Dedifferentiated amniotic fluid mesenchymal stem cell (primary cell): ENCODE measurements around the gene TMEM131L.

Source experiments
- DNase-seq: peaks from one replicate; pipeline ENCODE4 v3.0.0-alpha.2; 2016; ENCODE audit errors: extremely low spot score

TMEM131L gene

DNA sequence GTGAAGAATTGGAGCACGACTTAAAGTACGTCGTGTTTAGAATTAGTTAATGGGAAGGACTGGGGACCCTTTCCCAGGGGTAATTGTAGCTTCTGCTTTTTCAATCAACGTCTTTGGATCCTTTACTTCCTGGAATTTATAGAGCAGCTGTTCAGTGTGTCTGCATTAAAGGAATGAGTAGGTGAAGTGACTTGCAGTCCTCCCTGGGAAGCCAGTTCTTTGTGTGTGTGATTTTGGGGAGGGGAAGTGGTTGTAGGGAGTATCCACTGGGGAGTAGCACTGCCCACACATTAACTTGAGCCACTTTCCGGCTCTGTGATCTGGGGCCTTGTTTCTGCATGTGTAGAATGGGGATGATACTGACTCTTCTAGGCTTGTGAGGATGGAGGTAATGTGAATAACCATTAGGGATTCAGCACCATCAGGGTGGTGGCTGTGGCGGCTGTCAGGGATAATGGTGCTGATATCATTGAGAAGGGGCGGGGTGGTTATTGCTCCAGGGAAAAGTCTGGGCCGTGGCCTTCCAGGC lies 54.7 kb downstream of the TMEM131L start:
- DNase-seq = no peak

- no peak for DNase-seq
Observed at GRCh38 chr4:153521478-153521877, 55.3 kb downstream of the TMEM131L start.

DNA sequence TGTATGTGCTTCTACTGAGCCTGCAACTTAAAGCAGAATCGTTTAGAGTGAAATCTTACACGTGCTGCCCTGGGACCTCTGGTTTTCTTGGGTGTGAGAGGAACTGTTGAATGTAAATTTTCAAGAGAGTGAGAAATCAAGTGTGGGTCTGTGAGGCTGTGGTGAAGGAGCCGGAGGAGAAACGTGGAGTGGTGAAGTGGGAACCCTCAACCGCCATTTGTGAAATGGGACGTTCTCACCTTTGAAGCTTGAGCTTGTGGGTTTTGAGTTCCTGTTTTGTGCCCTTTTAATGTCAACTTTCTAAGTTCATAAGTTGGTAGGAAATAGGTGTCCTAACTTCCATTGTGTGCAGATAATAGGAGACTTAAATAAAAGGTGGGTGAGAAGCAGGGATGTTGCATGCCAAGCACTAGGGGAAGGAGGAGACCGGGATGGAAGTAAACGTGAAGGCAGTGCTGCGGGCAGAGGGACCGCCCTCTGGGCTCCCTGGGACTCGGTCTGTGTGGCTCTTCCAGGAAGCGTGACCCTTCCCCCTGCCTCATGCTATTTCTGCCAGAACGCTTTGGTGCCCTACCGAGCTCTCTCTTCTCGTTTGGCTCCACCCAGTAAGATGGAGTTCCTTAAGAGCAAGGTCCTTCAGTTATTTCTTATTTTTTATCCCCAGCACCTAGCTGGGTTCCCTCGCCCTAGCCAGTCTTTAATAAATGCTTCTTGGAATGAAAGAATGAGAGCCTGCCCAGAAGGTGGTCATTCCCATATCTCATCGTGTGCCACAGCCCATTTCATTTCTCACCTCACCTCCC lies 56.0 kb downstream of the TMEM131L start:
- no peak for DNase-seq

DNA sequence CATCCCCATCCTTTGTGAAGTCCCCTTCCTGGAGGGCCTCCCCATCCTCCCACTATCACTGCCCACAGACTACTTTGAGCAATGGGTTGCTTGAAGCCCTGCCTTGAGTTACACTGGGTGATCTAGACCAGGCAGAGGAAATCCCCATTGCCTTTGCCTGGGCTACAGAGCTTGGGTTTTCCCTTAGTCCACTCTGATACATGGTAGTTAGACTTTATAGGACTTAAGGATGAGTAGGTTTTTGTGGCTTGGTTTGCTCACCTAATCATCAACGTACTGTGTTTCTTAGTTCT lies 56.6 kb downstream of the TMEM131L start:
- no peak for DNase-seq

GRCh38 chr4:153523164-153523796 lies 57.1 kb downstream of the TMEM131L start:
- peak; percentile 24 for DNase-seq

DNA sequence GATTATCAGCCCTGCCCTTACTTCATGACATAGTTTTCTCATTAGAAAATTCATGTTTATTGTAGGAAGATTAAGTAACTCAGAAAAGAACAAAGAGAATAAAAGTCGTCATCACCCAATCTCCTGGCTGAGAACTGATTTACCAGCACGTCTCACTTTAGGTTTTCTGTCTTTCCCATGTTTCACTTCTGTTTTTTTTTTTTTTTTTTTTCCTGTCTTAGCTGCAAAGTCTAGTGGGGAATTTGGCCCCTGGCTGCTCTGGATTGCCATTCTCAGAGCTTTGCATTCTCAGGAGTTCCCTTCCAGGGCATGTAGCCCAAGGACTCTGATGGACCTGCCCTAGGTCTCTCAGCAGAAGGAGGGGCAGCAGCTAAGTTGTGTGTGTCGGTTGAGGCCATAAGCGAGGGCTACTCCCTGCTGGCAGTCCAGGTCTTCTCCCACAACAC lies 57.8 kb downstream of the TMEM131L start:
- no peak for DNase-seq

- DNase-seq = no peak
Observed at GRCh38 chr4:153524682-153525081, 58.5 kb downstream of the TMEM131L start.

DNA sequence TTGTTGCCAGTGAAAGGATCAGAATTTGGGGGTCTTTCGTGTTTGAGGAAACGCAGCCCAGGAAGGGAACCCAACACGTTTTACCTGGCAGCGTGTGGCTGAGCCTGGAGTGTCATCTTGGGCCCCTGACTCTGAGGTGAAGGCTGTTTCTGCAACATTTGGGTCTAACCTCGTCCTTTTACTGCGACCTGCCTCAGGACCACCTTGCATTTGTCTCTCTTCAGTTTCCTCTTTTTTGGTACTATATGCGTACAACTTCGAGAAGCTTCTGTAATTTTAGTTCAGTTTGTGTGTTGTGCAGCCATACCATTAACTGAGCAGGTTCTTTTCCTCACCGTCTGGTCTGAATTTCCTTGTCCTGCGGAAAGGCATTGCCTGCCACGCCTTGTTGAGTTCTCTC lies 61.5 kb downstream of the TMEM131L start:
- no peak for DNase-seq

GRCh38 chr4:153528705-153529485 lies 62.7 kb downstream of the TMEM131L start:
- DNase-seq = no peak

DNA sequence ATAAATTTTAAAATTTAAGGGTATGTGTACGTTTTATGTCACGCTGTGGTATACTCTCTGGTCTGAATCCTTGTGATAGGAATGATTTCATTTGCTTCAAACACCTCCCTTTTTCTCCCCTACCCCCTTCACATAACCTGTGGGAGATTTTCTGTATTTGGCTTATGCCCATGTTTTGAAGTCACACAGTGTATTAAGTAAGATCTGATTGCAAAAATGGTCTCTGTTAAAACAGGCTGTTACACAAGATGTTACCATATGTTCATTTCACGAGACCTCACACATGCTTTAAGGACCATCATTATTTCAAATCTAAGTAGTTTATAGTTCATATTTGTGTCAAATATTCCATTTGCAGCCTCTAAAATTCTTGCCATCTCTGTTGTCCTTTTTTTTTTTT lies 63.5 kb downstream of the TMEM131L start:
- DNase-seq = no peak

GRCh38 chr4:153530284-153530999 lies 64.3 kb downstream of the TMEM131L start:
- DNase-seq = no peak

- DNase-seq = no peak
Observed at GRCh38 chr4:153531000-153531358, 64.8 kb downstream of the TMEM131L start.

DNA sequence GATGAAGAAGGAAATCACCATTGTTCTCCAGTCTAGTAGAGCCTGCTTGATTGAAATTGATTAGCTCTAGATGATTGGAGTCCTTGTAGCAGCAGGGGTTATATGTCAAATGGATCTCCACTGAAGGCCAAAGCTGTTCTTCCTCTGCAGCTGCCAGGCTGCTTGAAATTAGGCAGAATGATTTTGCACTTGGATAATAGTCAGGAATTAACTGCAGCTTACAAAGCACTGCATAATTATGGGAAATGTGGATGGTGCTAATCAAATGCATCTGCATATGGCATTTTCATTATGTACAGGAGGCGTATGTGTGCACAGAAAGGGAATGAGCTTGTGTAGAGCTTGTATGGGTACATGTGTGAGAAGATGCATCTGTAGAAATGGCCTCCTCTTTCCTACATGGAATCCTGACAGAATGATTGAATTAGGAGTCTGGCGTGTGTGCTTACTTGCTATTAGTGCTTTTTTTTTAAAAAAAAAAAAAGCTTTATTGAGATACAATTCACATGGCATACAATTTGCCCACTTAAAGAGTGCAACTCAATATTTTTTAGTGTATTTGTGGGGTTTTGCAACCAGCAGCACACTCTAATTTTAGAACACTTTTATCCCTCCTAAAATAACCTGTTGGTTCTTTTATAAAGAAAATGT lies 65.9 kb downstream of the TMEM131L start:
- no peak for DNase-seq

DNA sequence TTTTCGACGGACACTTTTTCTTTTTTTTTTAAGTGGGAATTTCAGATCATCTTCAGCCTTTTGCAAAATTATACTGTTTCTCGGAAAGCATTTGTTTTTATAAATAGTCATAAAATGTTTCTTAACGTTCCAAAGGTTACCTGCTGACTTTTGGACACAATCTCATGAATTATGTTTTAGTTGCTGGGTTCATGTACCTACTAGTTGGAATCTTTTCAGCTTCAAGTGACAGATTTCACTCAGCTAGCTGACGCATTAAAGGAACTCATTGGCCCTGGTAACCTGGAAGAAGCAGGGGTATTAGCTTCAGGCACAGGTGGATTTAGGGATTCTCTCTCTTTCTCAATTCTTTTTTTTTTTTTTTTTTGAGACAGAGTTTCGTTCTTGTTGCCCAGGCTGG lies 66.5 kb downstream of the TMEM131L start:
- no peak for DNase-seq

DNA sequence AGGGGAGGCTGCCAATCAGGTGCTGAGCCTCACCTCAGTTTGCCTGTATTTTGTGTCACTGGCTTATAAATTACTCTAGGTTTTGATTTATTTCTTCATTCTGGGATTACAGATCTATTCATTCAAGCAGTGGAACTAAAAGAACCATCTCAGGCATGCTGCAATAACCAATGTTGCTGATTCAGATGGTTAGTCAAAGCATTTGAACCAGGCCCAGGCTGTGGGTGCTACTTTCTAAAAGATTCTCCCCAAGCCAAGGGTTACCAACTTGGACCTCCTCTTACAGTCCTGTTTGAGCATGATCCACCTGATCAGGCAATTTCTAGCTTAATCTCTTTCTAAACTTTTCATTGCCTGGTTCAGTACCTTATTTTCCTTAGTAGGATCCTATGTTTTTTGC lies 67.2 kb downstream of the TMEM131L start:
- DNase-seq = no peak

DNA sequence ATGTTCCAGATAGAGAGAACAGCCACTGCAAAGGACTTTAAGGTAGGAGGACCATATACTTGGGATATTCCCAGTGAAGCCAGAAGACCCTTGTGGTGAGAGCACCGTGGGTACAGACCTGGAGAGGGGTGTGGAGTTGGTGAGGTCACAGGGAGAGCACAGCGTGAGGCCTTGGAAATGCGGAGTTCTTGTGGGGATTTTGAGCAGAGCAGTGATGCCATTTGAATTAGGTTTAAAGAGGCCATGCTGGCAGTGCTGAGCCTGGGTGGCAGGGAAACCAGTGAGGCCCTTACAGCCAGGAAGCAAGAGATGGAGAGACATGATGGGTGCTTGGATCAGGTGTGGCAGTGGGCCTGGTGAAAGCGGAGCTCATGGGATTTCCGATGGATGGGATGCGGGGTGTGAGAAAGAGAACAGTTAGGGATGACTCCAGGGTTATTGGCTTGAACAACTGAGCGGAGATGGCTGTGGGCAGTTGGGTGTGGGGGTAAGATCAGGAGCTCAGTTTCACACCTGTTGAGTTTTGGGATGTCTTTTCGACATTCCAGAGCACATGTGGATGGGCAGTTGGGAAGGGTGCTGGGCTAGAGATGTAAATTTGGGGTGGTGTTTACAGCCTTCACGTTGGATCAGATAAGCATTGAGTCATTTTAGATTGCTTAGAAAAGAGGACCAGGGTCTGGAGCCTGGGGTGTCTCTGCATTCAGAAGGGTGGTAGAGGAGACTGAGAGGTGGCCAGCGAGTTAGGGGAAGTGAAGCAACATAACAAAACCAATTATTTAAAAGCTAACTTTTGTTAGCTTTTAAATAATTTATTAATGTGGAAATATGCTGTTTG lies 68.9 kb downstream of the TMEM131L start:
- no peak for DNase-seq

- DNase-seq = no peak
Observed at GRCh38 chr4:153535772-153536513, 69.8 kb downstream of the TMEM131L start.

DNA sequence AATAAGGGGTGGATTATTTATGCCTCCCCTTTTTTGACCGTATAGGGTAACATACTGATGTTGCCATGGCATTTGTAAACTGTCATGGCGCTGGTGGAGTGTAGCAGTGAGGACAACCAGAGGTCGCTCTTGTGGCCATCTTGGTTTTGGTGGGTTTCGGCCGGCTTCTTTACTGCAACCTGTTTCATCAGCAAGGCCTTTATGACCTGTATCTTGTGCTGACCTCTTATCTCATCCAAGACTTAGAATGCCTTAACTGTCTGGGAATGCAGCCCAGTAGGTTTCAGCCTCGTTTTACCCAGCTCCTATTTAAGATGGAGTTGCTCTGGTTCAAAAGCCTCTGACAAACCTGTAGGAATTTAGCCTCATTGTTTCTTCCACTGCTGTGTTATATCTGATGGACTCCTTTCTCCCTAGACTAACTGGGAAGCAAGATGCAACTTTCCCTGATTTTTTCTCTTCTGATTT lies 71.4 kb downstream of the TMEM131L start:
- no peak for DNase-seq

GRCh38 chr4:153538487-153539357 lies 72.6 kb downstream of the TMEM131L start:
- DNase-seq = no peak
